ENCODE results near the gene ARSG.

- no peak for TF ChIP-seq POLR2A (IDR thresholded peaks at IDR 0.05)
- TF ChIP-seq, protein P1, sequence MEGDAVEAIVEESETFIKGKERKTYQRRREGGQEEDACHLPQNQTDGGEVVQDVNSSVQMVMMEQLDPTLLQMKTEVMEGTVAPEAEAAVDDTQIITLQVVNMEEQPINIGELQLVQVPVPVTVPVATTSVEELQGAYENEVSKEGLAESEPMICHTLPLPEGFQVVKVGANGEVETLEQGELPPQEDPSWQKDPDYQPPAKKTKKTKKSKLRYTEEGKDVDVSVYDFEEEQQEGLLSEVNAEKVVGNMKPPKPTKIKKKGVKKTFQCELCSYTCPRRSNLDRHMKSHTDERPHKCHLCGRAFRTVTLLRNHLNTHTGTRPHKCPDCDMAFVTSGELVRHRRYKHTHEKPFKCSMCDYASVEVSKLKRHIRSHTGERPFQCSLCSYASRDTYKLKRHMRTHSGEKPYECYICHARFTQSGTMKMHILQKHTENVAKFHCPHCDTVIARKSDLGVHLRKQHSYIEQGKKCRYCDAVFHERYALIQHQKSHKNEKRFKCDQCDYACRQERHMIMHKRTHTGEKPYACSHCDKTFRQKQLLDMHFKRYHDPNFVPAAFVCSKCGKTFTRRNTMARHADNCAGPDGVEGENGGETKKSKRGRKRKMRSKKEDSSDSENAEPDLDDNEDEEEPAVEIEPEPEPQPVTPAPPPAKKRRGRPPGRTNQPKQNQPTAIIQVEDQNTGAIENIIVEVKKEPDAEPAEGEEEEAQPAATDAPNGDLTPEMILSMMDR (IDR thresholded peaks at IDR 0.05) = no peak
Measured at GRCh38 chr17:68246271-68247028, 44.8 kb upstream of the ARSG start.
